HL-60 (cell line): Measurements from ENCODE around the gene CIP2A.

Experiments used
- DNase-seq, 2 experiments: peaks; one replicate each; pipeline ENCODE4 v3.0.0-alpha.2; 2010 to 2020; ENCODE audit warnings: low read depth in 1 of 2, low spot score in 1 of 2
- H3K27ac ChIP-seq: fragments of 250-450 bp; sonication (Bioruptor Pico); replicated peaks from 2 replicates; pipeline ENCODE4 v1.5.1; 2020; ENCODE audit warnings: mild to moderate bottlenecking, moderate library complexity
- H3K27me3 ChIP-seq: fragments of 250-450 bp; sonication (Bioruptor Pico); 2 replicates; pipeline ENCODE4 v1.5.1; 2021; ENCODE audit warnings: mild to moderate bottlenecking, moderate library complexity; ENCODE audit not compliant: insufficient read depth, poor library complexity, severe bottlenecking
- H3K4me3 ChIP-seq: replicated peaks from 2 replicates; pipeline ENCODE4 v1.5.1; 2011; ENCODE audit warnings: mild to moderate bottlenecking, control low read depth, low read length; ENCODE audit not compliant: insufficient read depth
- CTCF ChIP-seq: IDR thresholded peaks from one replicate; pipeline ENCODE4 v1.5.1; 2011; ENCODE audit warnings: low read length, control low read depth, inconsistent platforms; ENCODE audit not compliant: insufficient read depth
- GABPA ChIP-seq: IDR thresholded peaks from 2 replicates; pipeline ENCODE4 v1.6.1; 2012; ENCODE audit warnings: low read depth
- POLR2AphosphoS5 ChIP-seq: IDR thresholded peaks from 2 replicates; pipeline ENCODE4 v1.6.1; 2012; ENCODE audit warnings: low read depth
- SPI1 ChIP-seq: IDR thresholded peaks from 2 replicates; pipeline ENCODE4 v1.6.1; 2012; ENCODE audit warnings: low read depth, mild to moderate bottlenecking, borderline replicate concordance
- TF ChIP-seq, protein P1 (sequence below): IDR thresholded peaks from 2 replicates; pipeline ENCODE4 v1.6.1; 2012; ENCODE audit warnings: low read depth; ENCODE audit not compliant: insufficient replicate concordance

The CIP2A gene

GRCh38 chr3:108602249-108602934, 13.2 kb upstream of the CIP2A start:
- no peak for DNase-seq
- Histone ChIP-seq H3K27ac (no peak overlapping the region), H3K27me3 (no peaks in the 10 kb centered on the region), H3K4me3 (no peak overlapping the region)
- TF ChIP-seq, protein P1, sequence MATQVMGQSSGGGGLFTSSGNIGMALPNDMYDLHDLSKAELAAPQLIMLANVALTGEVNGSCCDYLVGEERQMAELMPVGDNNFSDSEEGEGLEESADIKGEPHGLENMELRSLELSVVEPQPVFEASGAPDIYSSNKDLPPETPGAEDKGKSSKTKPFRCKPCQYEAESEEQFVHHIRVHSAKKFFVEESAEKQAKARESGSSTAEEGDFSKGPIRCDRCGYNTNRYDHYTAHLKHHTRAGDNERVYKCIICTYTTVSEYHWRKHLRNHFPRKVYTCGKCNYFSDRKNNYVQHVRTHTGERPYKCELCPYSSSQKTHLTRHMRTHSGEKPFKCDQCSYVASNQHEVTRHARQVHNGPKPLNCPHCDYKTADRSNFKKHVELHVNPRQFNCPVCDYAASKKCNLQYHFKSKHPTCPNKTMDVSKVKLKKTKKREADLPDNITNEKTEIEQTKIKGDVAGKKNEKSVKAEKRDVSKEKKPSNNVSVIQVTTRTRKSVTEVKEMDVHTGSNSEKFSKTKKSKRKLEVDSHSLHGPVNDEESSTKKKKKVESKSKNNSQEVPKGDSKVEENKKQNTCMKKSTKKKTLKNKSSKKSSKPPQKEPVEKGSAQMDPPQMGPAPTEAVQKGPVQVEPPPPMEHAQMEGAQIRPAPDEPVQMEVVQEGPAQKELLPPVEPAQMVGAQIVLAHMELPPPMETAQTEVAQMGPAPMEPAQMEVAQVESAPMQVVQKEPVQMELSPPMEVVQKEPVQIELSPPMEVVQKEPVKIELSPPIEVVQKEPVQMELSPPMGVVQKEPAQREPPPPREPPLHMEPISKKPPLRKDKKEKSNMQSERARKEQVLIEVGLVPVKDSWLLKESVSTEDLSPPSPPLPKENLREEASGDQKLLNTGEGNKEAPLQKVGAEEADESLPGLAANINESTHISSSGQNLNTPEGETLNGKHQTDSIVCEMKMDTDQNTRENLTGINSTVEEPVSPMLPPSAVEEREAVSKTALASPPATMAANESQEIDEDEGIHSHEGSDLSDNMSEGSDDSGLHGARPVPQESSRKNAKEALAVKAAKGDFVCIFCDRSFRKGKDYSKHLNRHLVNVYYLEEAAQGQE: no peak
- TF ChIP-seq CTCF (no peak), SPI1 (no peak), POLR2AphosphoS5 (no peak), GABPA (no peak)

DNA sequence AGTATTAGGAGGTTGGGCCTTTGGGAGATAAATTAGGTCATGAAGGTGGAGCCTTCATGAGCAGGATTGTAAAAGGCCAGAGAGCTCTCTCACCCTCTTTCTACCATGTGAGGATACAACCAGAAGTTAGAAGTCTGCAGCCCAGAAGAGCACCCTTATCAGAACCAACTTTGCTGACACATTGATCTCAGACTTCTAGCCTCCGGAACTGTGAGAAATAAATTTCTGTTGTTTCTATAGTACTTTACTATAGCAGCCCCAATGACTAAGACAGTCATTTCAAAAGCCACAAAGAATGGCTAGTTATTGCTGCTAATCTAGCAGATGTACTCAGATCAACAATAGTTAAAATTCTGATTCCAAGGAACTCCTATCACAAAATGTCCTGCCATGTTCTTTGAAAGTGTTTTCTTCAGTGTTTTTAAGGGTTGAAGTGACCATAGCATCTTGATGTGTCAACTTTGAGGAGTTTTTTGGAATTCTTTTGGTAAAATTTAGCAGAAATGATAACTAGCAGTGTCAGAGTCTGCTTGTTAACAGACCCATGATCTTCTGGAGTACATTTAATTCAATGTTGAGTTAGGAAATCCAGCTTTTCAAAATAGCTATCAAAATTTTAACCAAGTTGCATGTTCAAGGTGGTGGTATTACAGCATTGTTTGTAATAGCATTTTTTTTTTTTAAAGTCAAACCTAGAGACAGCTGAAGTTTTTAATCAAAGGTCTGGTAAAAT, 10.6 kb upstream of the CIP2A start:
- DNase-seq: no peak
- no peak overlapping the region for H3K4me3 ChIP-seq
- H3K27me3 ChIP-seq: no peaks in the 10 kb centered on the region
- no peak for TF ChIP-seq SPI1
- TF ChIP-seq CTCF: no peak
- no peak for TF ChIP-seq POLR2AphosphoS5
- no peak for TF ChIP-seq GABPA
- TF ChIP-seq, protein P1: no peak
- H3K27ac ChIP-seq: no peak overlapping the region

- no peak overlapping the region for H3K4me3 ChIP-seq
- TF ChIP-seq GABPA (no peak), CTCF (no peak), POLR2AphosphoS5 (no peak), SPI1 (no peak)
- TF ChIP-seq, protein P1: no peak
- no peaks in the 10 kb centered on the region for H3K27me3 ChIP-seq
- H3K27ac ChIP-seq: no peak overlapping the region
- no peak for DNase-seq
Observed at GRCh38 chr3:108598375-108598774, 9.1 kb upstream of the CIP2A start.
